Upper lobe of left lung (tissue), 4 donors: ENCODE results near the gene SLC17A9.

Experiments
- POLR2A ChIP-seq, 4 donors: fragments of 450-650 bp; IDR thresholded peaks; one replicate each; pipeline ENCODE4 v1.5.1; 2016 to 2017; ENCODE audit warnings: antibody characterized with exemption in 4 of 4, mild to moderate bottlenecking in 2 of 4
- POLR2AphosphoS5 ChIP-seq, 2 donors: sonication (generic); formaldehyde crosslinking; IDR thresholded peaks; one replicate each; pipeline ENCODE4 v1.5.1; 2017; ENCODE audit warnings: antibody characterized with exemption in 2 of 2
- TF ChIP-seq, protein P1 (sequence below), 6 experiments: fragments of 450-650 bp in 4 of 6; fragments of 200-600 bp in 2 of 6; sonication (generic) in 2 of 6; IDR thresholded peaks; one replicate each; pipeline ENCODE4 v1.5.1; 2016 to 2019; ENCODE audit warnings: antibody characterized with exemption in 6 of 6

- TF ChIP-seq POLR2AphosphoS5 (IDR thresholded peaks at IDR 0.05): no peak
- TF ChIP-seq, protein P1, sequence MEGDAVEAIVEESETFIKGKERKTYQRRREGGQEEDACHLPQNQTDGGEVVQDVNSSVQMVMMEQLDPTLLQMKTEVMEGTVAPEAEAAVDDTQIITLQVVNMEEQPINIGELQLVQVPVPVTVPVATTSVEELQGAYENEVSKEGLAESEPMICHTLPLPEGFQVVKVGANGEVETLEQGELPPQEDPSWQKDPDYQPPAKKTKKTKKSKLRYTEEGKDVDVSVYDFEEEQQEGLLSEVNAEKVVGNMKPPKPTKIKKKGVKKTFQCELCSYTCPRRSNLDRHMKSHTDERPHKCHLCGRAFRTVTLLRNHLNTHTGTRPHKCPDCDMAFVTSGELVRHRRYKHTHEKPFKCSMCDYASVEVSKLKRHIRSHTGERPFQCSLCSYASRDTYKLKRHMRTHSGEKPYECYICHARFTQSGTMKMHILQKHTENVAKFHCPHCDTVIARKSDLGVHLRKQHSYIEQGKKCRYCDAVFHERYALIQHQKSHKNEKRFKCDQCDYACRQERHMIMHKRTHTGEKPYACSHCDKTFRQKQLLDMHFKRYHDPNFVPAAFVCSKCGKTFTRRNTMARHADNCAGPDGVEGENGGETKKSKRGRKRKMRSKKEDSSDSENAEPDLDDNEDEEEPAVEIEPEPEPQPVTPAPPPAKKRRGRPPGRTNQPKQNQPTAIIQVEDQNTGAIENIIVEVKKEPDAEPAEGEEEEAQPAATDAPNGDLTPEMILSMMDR (IDR thresholded peaks at IDR 0.05): no peak
- TF ChIP-seq POLR2A (IDR thresholded peaks at IDR 0.05): no peak
These were observed 62.7 kb downstream of the SLC17A9 start for GRCh38 chr20:63015147-63015661.
